ENCODE measurements around the gene GFM1.

GFM1 gene

GRCh38 chr3:158737410-158737809 lies 93.1 kb downstream of the GFM1 start:
- TF ChIP-seq CTCF (IDR thresholded peaks at IDR 0.05; ENCODE audit: low read depth, low read length, missing control alignments): no peak
- DNase-seq (ENCODE audit: extremely low read depth, low read depth): no peak
- no peak overlapping the region for H3K4me3 ChIP-seq (replicated peaks; ENCODE audit: low read depth, low read length)

GRCh38 chr3:158737976-158738615 lies 93.8 kb downstream of the GFM1 start:
- DNase-seq (ENCODE audit: extremely low read depth, low read depth): no peak
- H3K4me3 ChIP-seq (replicated peaks; ENCODE audit: low read depth, low read length): no peak overlapping the region
- TF ChIP-seq CTCF (IDR thresholded peaks at IDR 0.05; ENCODE audit: low read depth, low read length, missing control alignments): no peak

DNA sequence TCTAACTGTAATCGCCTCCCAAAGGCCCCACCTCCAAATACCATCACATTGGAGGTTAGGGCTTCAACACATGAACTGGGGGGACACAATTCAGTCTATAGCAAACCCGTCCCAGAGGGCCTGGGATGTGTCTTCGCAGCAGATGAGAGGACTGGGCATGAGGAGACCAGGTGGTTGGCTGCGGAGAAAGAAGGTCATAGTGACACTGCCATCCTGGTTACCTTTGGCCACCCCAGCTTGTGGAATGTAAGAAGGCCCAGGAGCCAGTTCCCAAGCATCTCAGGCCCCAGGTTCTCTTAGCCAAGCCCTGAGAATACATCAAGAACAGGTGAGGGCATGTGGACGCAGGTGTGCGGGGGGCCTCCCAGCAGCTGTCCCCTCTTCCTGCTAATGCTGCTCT lies 94.3 kb downstream of the GFM1 start:
- no peak overlapping the region for H3K4me3 ChIP-seq (replicated peaks; ENCODE audit: low read depth, low read length)
- DNase-seq (ENCODE audit: extremely low read depth, low read depth): no peak
- no peak for TF ChIP-seq CTCF (IDR thresholded peaks at IDR 0.05; ENCODE audit: low read depth, low read length, missing control alignments)

DNA sequence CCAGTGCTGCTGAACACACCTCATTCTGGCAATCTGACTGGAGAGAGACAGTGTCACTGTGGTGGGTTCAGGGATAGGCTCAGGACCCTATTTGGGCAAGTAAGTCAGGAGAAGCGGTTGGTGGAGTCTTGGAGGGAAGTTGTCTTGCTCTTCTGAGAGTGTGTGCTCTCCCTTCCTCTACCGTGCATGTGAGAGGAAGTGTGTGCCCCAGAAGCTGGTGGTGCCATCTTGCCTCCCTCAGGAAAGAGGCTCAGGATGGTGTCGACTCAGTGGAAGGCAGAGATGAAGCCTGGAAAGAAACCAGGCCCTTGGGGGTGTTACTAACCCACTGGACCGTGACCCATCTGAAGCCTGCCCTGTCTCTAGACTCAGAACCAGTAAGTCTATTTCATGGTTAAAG lies 94.8 kb downstream of the GFM1 start:
- H3K4me3 ChIP-seq (replicated peaks; ENCODE audit: low read depth, low read length): no peak overlapping the region
- TF ChIP-seq CTCF (IDR thresholded peaks at IDR 0.05; ENCODE audit: low read depth, low read length, missing control alignments): no peak
- no peak for DNase-seq (ENCODE audit: extremely low read depth, low read depth)

DNA sequence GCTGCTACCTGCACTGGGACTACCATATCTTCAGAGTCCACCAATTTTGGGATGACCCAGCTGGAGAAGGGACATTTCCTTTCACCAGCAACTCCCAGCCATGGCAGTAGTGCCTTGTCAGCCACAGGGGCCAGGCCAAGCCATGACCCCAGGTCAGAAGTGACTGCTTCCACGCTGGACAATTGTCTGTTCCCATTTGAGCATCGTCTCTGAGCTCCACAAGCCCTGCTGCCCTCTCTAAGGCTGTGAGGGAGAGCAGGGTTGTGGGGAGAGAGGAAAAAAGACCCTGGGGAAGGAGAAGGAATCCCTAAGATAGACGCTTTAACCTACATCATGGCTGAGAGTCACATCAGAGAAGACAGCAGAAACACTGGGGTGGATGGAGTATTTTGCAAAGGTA lies 95.3 kb downstream of the GFM1 start:
- no peak for TF ChIP-seq CTCF (IDR thresholded peaks at IDR 0.05; ENCODE audit: low read depth, low read length, missing control alignments)
- H3K4me3 ChIP-seq (replicated peaks; ENCODE audit: low read depth, low read length): no peak overlapping the region
- no peak for DNase-seq (ENCODE audit: extremely low read depth, low read depth)
